CD4-positive, alpha-beta T cell treated with Interleukin-17A for 4 hours (primary cell): Measurements from ENCODE around the gene POGLUT2.

Source experiments
- DNase-seq: peaks from one replicate; pipeline ENCODE4 v3.0.0-alpha.2; 2020; ENCODE audit warnings: mixed read lengths

Gene POGLUT2

GRCh38 chr13:102798581-102799425 is at the start of gene POGLUT2, which contains the start of gene BIVM:
TSS of gene POGLUT2 (minus strand) at chr13:102798976. CDS start at chr13:102798670, 306 bp downstream.
TSS of gene BIVM (plus strand) at chr13:102799119. CDS start at chr13:102807268, 8,149 bp downstream.
- DNase-seq = peak; percentile 63

- peak; percentile 17 for DNase-seq
Measured at GRCh38 chr13:102847272-102848234, 48.8 kb upstream of the POGLUT2 start.

GRCh38 chr13:102846261-102847015 is 47.7 kb upstream of the POGLUT2 start:
- DNase-seq = peak; percentile 65

GRCh38 chr13:102845630-102846260 is 47.0 kb upstream of the POGLUT2 start, which contains the start of gene ERCC5:
TSS of gene ERCC5 (plus strand) at chr13:102846032. CDS start at chr13:102846267, 235 bp downstream.
- DNase-seq = peak; percentile 96

- no peak for DNase-seq
Measured at GRCh38 chr13:102845289-102845629, 46.5 kb upstream of the POGLUT2 start.

- DNase-seq = no peak
Measured at GRCh38 chr13:102839462-102839861, 40.7 kb upstream of the POGLUT2 start.

GRCh38 chr13:102838982-102839381 is 40.2 kb upstream of the POGLUT2 start:
- no peak for DNase-seq

- no peak for DNase-seq
Measured at GRCh38 chr13:102838273-102838672, 39.5 kb upstream of the POGLUT2 start.

GRCh38 chr13:102836471-102836870 is 37.7 kb upstream of the POGLUT2 start:
- no peak for DNase-seq

GRCh38 chr13:102830646-102831045 is 31.9 kb upstream of the POGLUT2 start:
- DNase-seq = no peak

- no peak for DNase-seq
Measured at GRCh38 chr13:102825921-102826706, 27.3 kb upstream of the POGLUT2 start.

- no peak for DNase-seq
Measured at GRCh38 chr13:102825400-102825799, 26.6 kb upstream of the POGLUT2 start.

- DNase-seq = no peak
Measured at GRCh38 chr13:102817907-102818306, 19.1 kb upstream of the POGLUT2 start.

GRCh38 chr13:102817241-102817640 is 18.5 kb upstream of the POGLUT2 start:
- no peak for DNase-seq

GRCh38 chr13:102816708-102817107 is 17.9 kb upstream of the POGLUT2 start:
- DNase-seq = no peak

GRCh38 chr13:102815788-102816187 is 17.0 kb upstream of the POGLUT2 start:
- no peak for DNase-seq

- no peak for DNase-seq
Measured at GRCh38 chr13:102814793-102815192, 16.0 kb upstream of the POGLUT2 start.

GRCh38 chr13:102814025-102814607 is 15.3 kb upstream of the POGLUT2 start:
- no peak for DNase-seq

GRCh38 chr13:102812611-102813287 is 14.0 kb upstream of the POGLUT2 start:
- DNase-seq = no peak

- DNase-seq = no peak
Measured at GRCh38 chr13:102807699-102808098, 8.9 kb upstream of the POGLUT2 start.
